T-helper 2 cell (primary cell): Measurements from ENCODE around the gene HOXA13.

Experiments used
- DNase-seq, 5 experiments: peaks; one replicate each; pipeline versions ENCODE4 v3.0.0 to v3.0.0-alpha.2; 2012 to 2022

The HOXA13 gene

DNA sequence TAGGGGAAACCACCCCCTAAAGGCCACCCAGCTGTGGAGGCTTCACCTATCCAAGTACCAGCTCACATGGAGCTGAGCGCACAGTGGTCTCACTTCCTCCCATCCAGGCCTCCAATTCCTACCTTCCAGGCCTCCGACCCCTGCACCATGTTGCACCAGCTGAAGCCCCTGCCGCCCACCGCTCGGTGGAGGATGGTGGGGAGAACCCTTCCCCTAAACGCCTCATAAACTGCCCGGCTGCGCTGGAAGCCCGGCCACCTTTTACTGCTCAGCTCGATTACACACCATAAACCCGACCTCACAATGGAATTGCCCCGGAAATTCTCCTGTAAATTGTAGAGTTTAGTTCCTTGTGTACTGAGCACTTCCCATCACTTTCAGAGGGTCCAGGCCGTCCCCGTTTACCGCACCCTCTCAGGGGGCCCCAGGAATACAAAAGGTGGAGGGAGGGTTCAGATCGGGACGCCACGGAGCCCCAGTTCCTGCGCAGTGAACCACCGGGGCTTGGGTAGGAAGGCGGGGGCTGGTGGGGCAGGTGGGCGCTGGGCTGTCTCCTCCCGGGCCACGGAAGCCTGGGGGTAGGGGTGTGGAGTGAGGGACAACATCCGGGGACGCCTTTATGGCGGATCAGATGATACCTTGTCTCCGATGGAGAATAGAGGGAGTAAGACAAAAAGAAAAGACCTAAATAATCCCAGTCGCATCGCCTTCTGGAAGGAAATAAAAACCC is 42.0 kb downstream of the HOXA13 start:
- no peak for DNase-seq

DNA sequence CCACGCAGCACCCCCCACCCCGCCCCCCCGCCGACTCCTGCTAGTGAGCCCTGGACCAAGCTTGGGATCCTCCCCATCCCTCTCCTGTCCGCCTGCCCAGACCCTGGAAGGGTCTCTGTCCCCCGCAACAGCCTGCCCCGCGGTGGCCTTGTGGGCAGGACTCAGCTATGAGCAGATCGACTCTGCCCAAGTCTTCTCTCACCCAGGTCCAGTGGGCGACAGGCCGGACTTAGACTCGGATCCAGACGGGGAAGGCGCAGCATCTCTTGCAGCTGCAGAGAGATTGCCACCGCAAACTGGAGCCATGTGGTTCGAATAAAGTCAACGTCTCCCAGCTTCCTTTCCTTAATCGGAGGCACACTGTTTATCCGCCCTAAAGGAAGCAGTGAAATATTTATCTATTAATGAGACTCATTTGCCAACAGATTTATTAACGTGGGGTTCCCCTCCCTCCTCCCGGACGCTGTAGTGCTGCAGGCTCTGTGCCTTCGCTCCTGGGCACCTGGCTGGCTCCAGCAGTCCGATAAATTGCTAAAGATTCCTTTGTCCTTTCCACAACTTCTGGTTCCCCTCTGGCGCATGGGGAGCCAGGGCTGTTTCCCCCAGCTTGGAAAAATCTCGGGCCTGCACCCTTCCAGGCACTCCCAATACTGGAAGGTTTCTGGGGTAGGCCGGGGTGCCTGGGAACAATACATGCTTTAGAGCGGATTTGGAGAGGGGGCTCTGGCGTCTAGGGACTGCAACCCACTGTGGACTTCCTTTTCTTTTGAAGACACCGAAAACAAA is 42.8 kb downstream of the HOXA13 start:
- no peak for DNase-seq

DNA sequence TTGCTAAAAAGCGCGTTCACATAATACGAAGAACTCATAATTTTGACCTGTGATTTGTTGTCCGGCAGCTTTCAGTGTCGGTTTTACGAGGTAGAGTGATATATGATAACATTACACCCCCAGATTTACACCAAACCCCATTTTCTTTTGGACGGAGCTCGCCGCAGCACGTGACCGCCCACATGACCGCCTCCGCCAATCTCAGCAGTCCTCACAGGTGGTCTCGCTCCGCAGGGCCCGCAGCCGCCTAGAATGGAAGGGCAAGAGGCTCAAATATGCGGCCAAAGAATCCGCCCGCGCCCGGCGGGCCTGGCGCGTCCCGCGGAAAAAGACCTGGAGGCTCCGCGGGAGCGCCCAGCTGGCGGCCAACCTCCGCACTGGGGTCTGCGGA is 43.4 kb downstream of the HOXA13 start, which contains the start of gene HOXA7:
Gene HOXA7 (minus strand): TSS at position 168 of the 391 bp plus-strand sequence. CDS start 130 bp downstream, at position 38.
- DNase-seq = no peak

DNA sequence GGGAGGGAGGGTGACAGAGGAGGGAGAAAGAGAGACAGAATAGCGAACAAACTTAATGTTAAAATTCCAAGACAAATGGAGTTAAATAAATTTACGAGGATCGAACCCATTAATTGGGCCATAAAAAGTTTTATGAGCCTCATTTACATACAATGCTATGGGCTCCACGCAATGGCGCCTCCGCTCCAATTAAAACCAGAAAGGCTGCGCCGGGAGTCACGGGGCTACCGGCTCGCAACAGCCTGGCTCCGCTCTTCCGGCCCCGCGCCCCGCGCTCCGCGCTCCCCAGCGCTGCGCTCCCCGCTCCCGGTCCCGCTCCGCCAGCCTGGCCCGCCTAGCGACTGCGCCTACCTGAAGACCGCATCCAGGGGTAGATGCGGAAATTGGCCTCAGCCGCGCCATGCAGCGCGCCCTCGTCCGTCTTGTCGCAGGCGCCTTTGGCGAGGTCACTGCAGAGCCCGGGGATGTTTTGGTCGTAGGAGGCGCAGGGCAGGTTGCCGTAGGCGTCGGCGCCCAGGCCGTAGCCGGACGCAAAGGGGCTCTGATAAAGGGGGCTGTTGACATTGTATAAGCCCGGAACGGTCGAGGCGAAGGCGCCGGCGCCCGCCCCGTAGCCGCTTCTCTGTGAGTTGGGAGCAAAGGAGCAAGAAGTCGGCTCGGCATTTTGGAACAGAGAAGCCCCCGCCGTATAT is 43.9 kb downstream of the HOXA13 start:
- DNase-seq = no peak

DNA sequence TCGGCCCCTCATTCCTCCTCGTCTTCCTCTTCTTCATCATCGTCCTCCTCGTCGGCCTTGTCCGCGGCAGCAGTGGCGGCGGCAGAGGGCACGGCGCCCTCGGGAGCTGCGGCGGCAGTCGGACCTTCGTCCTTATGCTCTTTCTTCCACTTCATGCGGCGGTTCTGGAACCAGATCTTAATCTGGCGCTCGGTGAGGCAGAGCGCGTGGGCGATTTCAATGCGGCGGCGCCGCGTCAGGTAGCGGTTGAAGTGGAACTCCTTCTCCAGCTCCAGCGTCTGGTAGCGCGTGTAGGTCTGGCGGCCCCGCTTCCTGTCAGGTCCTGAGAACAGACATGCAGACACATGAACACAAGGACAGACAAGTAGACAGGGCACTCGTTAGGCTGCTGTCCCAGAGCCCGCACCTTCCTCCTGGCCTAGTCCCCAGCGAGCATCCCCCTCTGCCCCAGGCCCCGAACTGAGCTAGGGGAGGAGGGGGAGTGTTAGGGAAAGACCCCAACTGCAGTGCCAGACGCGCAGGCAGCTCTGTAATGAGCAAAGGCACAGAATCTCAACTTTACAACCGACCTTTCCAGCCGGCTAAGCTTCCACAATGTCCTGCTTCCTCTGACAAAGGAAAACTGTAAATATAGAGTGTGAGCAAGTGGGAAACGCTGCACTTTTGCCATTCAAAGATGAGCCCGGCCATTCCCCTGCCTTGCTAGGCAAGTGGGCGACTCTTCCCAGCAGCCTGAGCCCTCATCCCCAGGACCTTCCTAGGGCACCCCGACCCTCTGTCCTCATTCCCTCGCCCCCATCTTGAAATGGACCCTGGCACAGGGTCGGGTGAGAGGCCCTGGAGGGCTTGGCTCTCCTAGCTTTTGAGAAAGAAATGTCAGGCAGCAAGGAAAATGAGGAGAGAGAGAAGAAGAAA is 44.7 kb downstream of the HOXA13 start:
- peak in 1 of 5 experiments; percentile 40 for DNase-seq

DNA sequence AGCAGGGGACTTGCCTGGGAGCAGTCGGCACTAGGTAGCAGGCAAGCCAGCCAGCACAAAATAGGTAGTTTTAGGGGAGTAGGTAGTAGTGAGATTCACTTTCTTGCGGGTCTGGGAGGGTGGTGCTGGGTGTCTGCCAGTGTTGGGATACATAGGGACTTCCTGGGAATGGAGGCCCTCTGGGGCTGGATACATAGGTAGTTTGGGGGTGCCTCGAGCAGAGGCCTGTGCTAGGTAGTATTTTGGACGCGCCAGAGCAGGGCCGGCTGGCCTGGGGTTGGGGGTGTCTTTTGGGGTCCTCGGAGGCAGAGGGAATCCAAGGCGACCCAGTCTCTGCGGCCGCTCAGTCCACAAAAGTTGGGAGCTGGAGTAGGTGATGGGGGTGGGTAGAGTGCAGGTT is 45.5 kb downstream of the HOXA13 start:
- no peak for DNase-seq

DNA sequence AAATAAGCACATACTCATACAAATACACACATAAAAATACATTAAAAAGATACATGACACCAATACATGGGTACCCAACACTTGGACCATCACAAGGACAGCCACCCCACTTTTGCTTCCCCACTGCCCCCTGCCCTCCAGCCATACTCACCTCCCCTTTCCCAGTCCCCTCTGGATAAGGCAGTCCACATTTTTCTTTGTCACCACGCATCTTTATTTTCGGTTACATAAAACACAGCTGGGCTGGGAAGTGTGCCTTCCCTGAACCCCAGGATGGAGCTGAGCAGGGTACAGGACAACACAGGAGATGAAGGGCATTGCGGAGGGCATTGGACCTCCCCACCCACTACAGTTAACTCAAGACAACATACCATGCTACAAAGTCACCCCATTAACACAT is 46.4 kb downstream of the HOXA13 start:
- DNase-seq = no peak

DNA sequence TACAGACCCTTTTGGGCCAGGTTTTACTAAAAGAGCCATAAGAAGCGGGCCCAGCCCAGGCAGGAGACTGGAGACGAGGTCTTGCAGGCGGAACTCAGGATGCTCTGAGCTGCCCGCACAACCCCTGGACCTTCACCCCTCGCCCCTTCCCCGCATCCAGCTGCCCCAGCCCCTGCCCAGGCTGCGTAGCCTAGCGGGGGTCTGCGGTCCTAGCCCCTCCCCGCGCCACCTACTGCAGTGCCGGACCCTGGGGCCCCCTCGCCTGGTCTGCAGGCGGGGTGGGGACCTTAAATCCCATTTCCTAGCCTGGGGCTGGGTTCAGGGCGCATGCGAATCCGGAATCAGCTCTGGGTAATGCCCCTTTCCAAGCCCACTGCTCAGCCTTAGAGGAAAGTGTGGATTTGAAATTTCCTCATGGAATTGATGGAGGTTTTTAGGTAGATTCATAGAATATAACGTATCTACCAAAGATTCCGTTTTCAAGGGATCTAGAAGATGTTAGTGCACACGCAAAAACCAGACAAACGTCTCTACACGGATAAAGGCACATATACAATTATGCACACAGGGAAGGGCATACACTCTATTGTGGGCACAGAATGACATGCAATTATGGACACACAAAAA is 47.0 kb downstream of the HOXA13 start:
- DNase-seq = no peak

DNA sequence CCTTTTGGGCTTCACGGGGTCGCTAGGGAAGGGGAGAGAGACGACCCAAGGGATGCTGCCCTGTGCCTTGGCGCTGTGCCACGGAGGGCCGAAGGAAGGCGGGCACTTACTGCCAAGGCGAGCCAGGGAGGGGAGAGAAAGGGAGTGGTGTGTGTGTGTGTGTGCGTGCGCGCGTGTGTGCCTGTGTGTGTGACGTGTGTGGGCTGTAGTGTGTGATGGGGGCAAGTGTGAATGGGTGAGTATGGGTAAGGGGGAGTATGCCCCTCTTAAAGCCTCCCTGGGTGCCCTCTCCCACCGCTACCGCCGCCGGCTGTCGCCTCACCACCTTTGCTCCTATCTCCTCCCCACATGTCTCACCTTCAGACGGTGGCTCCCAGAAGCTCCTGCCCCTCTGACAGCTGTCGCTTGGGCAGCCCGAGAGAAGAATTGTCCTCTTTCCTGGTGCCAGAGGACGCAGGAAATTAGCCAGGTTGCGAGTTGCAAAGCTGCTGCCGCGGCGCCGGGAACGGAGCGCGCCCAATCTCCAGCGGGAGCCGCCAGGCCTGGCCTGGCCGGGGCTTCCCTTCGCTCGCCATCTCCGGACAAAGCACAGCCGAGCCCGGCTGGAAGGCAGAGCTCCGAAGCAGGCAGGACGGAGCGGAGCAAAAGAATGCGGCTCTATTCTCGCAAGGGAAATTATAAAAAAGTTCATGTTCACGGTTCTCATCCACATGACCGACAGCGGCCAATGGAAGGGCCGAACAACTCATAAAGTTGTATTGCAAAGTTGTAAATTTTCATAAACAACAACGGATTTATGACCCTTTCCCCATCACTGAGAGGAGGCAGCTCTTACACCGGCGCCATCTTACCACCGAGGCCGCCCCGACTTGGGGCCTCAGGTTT is 47.7 kb downstream of the HOXA13 start, which contains the start of gene HOXA3:
Gene HOXA3 (minus strand): TSS at position 653 of the 885 bp plus-strand sequence. CDS start 41,943 bp downstream, outside the sequence.
- no peak for DNase-seq

DNA sequence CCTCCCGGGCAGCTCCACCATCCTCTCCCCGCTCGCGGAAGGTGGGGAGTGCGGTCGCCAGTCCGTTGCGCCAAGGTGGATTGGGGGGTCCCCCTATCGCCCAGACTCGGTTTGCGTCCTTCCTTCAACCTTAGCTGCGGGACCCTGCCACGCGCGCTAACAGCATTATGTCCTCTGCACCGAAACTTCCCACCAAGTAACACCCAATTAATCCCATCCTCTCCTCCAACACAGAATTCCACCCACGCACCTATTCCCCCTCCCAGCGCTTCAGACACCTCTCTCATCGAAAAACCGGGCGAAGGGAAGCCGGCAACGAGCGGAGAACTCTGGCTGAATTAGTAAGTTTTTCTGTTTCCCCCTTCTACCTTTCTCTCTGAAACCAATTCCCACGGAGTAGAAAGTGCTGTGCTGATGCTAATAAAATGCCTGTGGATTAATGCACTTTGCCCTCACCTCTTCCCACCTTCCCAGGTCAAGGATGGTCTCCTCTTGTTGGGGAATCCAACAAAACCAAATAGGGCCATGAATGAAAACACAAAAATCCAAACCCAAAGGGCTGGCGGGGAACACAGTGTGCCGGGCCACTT is 48.5 kb downstream of the HOXA13 start:
- no peak for DNase-seq

DNA sequence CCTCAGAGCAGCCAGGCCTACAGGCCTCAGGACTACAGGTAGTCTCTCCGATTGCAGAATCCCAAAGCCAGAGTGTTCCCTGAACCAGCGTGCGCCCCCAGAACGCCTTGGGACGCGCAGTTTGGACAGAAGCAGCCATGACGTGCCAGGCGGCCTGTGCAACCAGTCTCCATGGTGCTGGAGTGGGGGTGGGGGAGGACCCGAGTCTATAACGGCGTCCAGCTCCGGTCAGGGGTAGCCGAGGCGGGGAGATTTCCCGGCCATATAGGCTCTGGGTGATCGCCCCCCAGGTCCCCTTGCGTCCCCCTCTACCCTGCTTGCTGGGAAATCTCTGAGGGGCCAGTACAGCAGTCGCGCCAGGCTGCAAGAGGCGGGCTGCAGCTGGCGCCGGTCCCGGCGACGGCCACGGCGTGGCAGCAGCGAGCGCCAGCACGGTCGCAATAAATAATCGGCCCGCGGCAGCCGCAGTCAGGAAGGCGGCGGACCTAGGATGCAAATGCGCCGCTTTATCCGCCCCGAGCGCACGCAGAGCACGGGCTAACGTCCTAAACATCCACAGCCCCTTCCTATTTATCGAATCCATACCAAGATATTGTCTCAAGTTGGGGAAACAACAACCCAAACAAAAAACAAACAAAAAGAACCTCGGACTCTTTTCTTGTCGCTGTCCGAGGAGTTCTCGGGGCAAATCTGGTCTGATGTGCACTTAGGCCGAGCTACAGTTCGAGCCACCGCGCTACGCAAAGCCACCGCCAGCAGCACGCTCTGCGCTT is 49.1 kb downstream of the HOXA13 start:
- DNase-seq = peak in 3 of 5 experiments; percentile 46 to 75 (median 55)

DNA sequence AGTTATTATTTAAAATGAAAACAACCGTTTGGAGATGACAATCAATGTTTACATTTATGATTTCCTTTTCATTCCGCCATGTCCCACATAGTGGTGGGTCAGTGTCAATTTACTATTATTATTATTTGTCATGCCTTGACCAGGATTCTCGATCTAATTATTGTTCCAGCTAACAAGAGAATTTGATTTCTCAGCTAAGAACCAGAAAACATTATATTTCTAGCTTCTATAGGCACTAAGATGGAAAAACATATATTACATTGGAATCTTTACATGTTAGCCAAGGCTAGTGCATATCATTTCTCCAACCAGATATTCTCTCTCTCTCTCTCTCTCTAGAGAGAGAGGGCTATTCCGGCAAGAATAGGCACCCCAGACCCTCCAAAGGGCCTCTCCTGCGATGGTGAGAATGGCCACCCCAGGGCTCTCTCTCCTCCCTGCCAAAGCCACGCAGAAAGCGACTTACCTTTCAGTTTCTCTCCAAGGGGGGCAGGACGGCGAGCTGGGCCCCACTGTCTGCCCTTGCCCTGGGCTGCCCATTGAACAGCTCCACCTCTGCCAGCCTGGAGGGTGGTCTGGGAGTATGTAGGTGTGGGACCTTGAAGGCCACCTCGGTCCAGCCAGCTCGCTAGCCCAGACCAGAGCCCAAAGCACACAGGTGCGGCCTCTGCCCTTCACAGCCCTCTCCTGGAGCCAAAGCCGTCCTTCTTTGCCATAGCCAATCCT is 49.9 kb downstream of the HOXA13 start:
- DNase-seq = no peak

DNA sequence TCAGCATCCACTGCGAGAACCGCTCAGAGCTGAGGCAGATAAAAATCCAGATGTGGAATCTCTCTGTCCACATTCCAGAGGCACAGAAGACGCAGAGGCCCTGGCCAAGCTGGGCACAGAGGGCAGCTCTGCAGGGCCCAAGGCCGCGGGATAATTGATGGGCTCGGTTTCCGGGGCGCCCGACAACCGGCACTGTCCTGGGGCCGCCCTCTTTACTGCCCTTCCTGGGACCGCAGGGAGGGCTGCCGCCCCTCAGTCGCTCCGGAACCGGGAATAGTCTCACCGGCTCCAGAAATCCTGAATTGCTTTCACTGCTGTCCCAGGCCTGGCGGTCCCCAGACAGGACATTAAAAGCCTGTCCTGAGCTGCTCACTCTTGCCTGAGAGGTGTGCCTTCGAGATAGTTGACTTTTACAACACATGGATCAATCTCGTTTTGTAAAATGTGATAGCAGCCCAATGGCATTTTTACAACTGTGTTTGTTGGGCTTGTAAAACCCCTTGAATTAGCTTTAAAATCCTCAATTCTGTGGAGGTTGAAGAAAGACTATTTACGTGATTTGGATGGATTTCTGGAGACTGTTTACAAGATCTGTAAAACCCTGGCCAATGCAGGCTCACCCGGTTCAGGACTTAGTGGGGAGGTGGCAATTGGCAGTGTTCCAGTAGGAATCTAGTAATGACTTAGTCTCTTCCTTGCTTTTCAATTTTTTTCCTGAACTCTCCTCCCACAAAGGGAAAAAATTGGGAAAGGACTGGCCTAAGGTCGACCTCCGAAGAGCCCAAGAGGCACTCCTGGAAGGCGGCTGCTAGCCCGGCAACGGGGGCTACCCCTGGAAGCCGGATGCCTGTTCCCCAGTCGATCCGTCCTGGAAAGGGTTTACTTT is 50.9 kb downstream of the HOXA13 start:
- no peak for DNase-seq

DNA sequence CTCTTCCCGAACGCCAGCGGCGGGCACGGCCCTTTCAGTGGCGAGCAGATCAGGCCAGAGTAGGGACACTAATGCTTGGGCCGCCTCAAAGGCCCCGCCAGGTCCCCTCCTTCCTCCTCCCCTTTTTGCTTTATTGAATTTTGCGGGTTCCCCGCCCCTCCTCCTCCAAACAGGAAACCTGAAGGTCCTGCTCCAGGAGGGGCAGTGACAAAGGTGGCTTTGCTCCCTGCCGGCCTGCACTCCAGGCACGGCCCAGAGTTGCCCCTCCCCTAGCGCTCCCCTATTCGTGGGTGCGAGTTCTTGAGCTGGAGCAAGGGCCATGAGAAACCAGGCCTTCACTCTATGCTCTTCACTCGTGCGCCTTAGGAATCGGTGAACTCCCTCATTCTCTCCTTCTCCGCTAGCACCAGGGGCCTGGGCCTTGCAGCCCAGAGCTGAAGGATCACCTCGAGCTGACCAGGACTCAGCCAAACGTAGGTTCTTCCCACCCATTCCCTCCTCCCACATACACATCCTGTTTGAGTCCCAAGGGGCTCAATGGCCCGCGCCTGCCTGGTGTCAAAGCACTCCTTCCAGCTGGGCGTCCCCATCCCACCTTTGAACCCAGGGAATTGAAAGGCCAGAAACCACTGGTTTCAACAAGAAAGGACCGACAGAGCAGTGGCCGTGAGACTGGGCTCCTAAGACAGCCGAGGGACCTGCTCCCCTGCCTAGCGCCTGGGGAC is 51.7 kb downstream of the HOXA13 start:
- DNase-seq = no peak

DNA sequence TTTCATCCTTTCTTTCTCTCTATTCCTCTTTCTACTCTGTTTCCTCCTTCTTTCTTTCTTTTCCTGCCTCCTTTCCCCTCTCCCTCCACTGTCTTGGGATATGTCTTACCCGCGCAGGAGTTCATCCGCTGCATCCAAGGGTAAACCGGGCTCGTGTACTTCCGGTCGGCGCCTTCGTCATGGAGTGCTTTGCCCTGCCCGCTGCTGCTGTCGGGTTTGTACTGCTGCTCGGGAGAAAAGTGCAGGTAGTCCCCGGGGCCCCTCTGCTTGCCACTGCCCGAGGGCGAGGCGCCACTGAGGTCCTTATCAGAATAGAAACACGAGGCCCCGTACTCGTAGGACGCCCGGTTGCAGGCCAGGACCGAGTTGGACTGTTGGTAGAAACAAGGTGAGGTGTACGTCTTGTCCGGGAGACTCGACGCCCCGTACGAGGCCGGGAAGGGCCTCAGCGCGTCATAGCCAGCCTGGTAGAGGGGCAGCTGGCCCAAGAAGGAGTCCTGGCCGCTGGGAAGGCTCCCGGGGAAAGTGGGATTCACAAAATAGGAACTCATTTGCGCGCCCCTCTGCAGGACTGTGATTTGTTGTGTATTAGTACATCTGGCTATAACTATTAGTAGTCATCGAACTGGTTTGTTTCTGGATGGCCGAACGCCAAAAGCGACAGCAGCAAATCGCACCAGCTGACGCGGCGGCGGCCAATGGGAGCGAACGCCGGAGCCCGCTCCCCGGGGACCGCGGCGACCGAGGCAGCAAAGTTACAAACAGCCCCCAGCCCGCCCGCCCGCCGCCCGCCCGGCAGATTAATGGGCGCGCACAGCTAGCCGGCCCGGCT is 52.5 kb downstream of the HOXA13 start, which contains the start of gene HOXA6:
Gene HOXA6 (minus strand): TSS at position 576 of the 832 bp plus-strand sequence. CDS start 25 bp downstream, at position 551.
- no peak for DNase-seq
